GM21528 (cell line): Measurements from ENCODE around the gene ABHD10.

Experiments
- ATAC-seq: cut with Tn5 transposase; IDR thresholded peaks from one replicate; pipeline ENCODE4 v1.9.1; 2021; ENCODE audit warnings: mild to moderate bottlenecking, moderate library complexity; ENCODE audit not compliant: unreplicated experiment, low FRiP score

The ABHD10 gene

GRCh38 chr3:111963424-111963823 is 15.4 kb upstream of the ABHD10 start:
- ATAC-seq: no peak

GRCh38 chr3:111965484-111965883 is 13.3 kb upstream of the ABHD10 start:
- ATAC-seq: no peak

DNA sequence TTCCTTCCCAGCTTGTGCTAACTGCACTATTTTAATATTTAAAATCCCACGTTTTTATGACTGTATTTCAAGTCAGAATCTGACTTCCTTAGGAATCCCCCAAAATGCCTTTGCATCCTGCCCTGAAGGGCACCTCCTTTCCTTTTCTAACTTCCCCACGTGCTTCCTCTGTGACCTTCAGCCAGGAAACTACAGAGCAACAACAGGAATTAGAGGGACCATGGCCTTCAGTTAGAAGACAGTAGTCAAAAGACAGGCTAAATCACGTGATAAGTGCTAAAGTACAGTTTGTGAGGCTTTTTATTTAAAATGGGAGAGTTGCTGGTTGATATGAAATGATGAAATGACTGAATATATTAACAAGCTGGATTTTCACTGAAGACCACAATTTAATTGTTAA is 11.8 kb upstream of the ABHD10 start:
- ATAC-seq: no peak

DNA sequence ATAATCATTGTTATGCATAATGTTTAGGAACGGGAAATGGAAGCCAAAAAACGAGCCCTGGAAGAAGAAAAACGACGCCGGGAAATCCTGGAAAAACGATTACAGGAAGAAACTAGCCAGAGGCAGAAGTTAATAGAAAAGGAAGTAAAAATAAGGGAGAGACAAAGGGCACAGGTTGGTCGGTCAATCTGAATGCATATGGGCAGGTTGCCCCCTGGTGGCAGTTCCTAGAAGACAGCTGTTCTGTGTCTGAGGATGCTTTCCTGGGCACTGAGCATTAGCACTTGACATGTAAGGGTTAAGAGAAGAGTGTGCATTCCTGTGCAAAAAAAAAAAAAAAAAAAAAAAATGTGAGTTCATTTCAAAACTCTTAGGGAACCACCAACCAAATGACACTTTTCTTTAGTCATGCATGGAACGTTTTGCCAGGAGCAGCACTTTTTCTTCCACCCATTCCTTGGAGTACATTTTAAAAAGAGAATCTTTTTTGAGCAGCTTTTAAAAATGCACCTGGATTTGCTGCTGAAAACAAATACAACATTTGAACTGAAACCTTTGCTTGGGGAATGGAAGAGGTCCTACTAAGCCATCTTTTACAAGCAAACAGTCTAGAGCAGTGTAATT is 11.1 kb upstream of the ABHD10 start:
- peak; percentile 95 for ATAC-seq

DNA sequence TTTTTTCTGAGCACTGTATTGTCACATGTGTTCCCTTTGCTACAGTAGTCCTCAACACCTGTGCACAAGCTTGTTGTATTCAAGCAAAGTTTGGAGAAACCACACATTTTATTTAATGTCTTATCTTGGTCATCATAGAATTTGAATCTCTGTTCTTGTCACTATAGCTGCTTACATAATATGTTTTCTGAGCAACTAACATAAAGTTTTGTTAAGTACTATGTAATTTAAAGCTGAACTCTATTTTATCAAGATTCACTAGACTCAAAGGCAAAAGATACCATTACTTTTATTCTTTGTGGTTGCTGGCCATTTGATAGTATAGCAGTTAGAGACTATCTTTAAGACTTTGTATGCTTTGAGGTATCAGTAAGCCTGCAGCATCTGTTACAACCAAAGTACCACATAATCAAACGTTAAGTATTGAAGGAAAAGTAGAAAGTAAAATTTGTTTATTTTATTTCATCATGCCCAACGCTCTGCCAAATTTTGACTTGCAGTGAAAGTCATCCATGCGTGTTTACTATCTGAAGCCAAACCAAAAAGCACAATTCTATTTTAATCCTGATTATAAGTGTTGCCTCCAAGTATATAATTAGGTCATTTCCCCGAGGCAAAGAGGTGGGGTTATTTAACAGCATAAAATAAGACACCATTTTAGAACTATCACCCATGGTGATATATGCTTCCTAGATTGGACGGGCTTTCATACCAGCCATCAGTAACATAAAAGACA is 10.3 kb upstream of the ABHD10 start:
- ATAC-seq: no peak

- no peak for ATAC-seq
Observed at GRCh38 chr3:111970376-111970775, 8.4 kb upstream of the ABHD10 start.

- no peak for ATAC-seq
Observed at GRCh38 chr3:111971533-111972130, 7.2 kb upstream of the ABHD10 start.

- no peak for ATAC-seq
Observed at GRCh38 chr3:111972891-111973290, 5.9 kb upstream of the ABHD10 start.

DNA sequence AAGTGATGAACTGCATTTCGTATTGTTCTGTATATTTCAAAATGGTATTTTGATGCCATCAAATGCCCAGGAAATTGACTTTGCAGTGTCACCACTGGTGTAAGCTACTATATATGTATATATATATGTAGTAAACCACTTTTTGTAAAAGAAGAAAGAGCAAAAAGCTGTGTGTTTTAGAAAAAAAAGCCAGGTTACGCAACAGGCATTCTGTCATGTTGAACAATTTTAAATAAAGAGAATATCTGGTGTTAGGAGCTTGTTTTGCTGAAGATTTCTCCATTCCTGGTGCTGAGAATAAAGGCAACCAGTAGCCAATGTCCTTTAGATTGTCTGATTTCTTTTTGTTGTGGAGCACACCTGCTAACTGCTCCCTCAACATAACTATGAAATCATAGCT is 3.7 kb upstream of the ABHD10 start:
- no peak for ATAC-seq

- ATAC-seq: no peak
Observed at GRCh38 chr3:111976254-111976653, 2.6 kb upstream of the ABHD10 start.

GRCh38 chr3:111979434-111980038 is 710 bp downstream of the ABHD10 start:
- peak; percentile 43 for ATAC-seq

DNA sequence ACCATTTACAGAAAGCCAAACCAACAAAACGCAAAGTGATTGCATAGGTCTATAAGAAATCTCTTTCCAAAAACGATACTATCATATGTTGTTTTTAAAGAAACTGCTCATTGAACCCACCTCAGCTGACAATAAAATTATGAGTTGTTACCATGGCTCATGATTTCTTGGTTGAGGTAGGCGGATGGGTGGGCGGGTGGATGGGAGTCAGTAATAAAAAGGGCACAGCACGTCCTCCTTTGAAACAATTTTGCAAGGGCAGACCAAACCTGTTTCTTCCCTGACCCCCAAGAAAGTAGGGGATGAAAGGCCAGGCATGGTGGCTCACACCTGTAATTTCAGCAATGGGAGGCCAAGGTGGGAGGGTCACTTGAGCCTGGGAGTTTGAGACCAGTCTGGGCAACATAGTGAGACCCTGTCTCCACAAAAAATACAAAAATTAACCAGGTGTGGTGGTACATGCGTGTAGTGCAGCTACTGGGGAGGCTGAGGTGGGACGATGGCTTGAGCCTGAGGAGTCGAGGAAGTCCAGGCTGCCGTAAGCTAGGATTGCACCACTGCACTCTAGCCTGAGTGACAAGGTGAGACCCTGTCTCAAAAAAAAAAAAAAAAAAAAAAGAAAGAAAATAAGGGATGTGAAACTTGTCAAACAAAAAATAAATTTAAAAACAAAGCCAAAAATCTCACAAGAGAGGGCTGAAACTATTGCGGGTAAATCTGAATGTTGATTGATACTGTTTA is 2.1 kb downstream of the ABHD10 start:
- no peak for ATAC-seq

- no peak for ATAC-seq
Observed at GRCh38 chr3:111981457-111981763, 2.6 kb downstream of the ABHD10 start.

GRCh38 chr3:111984636-111985298 is 5.9 kb downstream of the ABHD10 start:
- no peak for ATAC-seq

GRCh38 chr3:111986800-111987199 is 8.0 kb downstream of the ABHD10 start:
- ATAC-seq: no peak

- ATAC-seq: peak; percentile 92
Observed at GRCh38 chr3:111989061-111989678, 10.3 kb downstream of the ABHD10 start.

- no peak for ATAC-seq
Observed at GRCh38 chr3:111993038-111993437, 14.2 kb downstream of the ABHD10 start.

- no peak for ATAC-seq
Observed at GRCh38 chr3:111998636-111999483, 20.0 kb downstream of the ABHD10 start, which contains the start of gene TAGLN3. TSS of gene TAGLN3 (plus strand) at chr3:111998922. CDS start at chr3:111999423, 501 bp downstream.
